HG03103 (cell line): ENCODE data around the gene NOL6.
"Not testable (repeated sequence)": the region's sequence is repeated elsewhere in the genome, so short reads cannot be mapped to it uniquely, and the experiment has no call there.

Experiments used
- ATAC-seq: cut with Tn5 transposase; IDR thresholded peaks from one replicate; pipeline ENCODE4 v1.9.1; 2021; ENCODE audit warnings: low read depth; ENCODE audit not compliant: unreplicated experiment

NOL6 gene

DNA sequence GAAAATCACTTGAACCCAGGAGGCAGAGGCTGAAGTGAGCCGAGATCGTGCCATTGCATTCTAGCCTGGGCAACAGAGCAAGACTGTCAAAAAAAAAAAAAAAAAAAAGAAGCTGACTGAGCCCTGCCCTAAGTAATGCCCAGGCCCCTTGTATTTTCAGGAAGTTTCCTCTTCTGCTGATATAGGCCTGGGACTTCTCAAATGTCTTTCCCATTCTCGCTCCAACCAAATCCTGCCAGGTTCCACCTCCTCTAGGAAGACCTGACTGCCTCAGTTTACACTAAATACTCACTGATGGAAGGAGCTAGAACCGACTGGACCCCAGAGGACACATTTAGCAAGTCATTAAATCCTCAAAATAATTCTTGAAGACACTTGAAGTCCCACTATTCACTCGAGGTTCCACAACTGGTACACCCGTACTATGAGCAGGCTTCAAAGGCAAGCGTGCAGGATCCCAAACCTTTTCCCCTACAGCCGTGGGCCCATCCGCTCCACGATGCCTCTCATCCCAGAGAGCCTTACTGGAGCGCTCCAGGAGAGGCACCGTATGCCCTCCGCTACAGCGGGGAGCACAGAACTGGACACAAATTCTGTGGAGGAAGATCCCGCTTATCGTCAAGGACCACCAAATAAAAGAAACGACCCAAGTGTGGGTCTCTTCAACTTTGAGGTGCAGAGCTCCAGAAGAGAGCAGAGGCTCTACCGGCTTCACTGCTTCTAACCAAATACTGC lies 676 bp downstream of the NOL6 start:
- no peak for ATAC-seq

DNA sequence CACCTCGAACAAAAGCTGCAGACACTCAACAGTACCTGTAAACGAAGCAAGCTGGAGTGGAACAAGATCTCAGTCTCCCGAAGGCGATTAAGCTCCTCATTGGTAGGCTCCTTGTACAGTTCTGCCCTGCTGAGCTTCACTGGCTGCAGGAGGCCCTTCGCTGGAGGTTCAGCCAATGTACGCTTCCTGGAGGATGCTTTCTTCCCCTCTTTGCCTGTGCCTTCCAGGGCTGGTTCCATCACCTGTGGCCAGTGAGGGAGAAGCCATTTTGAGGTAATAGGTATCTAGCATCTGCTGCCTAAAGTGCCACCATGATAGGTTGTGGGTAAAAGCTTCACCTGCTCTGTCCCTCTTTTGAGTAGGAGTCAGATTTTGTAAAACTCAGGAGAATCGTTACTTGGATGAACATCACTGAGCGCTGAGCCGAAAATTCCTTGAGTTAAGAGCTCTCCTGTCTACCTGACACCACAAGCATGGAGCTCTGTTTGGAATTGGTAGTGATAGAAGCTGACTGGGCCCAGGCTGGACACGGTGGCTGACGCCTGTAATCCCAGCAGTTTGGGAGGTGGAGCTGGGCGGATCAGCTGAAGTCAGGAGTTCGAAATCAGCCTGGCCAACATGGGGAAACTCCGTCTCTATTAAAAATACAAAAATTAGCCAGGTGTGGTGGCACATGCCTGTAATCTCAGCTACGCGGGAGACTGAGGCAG lies 1.4 kb downstream of the NOL6 start:
- ATAC-seq, result no peak

DNA sequence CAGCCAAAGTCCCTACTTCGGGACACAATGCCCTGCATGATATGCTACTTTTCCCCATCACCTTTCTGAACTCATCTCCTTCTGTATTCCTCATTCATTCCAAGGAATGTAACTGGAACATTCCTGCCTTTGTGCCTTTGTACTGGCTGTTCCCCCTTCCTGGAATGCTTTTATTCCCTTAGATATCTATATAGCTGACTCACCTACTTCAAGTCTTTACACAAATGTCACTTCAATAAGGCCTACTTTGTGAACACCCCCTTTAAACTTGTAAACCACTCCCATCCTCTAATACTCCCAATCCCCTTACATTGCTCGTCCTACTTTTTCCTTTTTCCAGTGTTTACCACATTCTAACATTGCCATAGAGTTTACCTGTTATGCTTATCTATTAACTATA lies 2.4 kb downstream of the NOL6 start:
- no peak for ATAC-seq

DNA sequence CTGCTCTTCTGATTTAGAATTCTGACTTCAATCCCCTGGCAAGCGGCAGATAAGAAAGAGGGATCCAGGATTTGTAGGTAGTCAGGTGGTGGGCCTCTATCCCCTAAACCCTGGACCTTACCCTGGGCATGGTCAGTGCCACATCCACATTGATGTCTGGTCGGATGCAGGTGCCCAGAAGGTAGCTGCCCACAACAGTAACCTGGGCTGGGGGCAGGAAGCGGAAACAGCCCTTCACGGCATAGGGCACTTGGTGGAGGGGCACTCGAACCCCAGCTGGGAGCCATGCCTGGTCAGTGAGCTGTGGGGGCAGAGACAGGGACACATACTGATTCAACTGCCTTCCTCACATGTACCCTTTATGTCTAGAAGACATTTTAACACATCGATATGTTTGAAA lies 3.8 kb downstream of the NOL6 start:
- ATAC-seq, result no peak

DNA sequence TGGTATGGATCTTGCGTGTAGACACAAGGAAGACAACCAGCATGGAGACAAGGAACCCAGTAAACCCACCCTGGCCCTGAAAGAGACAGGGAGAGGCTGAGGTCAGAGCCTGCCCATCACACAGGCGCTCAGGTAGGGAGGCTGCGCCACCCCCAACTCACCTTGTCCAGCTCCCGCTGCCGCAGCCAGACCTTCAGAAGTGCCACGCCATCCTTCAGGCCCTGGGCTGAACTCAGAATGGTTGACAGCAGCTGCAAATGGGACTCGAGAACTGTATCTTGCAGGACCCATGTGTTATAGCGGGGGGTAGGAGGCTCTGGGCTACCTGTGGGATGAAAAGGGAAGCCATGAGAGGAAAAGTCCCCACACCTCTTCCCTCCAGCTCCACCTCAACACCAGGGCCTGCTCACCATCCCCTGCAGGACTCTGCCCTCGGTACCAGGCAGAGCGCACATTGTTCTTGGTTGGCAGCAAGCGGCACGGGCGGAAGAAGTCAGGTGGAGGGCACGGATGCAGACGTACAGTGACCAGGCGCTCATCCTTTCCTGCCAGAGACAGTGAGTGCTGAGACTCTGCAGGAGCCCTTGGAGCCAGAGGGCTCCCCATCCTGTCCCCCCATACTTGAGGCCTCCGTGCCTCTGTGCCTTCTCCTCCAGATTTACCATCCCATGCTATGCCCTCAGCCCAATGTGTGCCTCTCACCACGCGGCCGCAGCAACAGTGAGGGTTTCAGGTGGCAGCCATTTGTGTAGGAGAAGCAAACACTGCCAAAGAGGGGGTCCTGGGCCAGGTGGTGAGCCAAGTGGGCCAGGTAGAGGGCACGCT lies 4.7 kb downstream of the NOL6 start:
- no peak for ATAC-seq

DNA sequence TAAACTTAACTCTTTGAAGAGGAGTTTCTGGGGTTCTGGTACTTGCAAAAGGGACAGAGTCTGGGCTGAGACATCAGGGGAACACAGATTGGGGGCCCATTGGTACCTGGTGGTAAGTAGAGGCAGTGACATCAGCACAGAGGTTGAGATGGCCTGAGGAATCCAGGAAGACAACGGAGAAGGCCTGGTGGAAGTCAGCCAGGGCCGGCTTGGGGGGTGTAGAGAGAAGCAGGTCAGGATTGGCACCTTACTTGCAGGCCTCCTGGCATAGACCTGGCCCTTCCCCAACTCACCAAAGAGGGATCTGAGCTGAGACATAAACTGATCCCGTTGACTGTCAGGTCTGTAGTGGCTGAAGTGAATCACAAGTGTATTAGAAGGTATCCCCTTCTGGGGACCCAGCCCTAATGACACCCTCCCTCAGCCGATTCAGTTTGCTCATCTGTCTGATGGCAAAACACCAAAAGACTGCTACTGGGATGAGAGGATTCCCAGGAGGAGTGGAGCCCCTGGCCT lies 5.5 kb downstream of the NOL6 start:
- no peak for ATAC-seq

DNA sequence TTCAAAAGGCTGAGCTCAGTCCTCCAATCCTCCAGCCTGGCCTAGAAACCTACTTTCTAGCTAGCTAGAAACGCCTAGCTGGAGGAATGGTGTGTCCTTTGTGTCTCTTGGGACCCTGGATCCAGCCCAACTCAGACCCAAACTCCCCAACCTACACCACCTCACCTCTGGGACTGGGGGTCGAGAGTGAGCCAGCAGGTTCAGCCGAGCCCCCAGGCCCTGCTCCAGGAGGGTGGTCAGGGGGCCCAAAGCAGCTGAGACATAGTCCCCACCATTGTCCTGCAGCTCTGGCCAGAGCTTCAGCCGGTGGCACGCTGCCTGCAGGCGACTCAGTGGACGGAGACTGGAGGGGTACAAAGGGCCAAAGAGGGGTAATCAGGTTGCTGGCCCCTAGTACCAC lies 6.2 kb downstream of the NOL6 start:
- ATAC-seq, result no peak

DNA sequence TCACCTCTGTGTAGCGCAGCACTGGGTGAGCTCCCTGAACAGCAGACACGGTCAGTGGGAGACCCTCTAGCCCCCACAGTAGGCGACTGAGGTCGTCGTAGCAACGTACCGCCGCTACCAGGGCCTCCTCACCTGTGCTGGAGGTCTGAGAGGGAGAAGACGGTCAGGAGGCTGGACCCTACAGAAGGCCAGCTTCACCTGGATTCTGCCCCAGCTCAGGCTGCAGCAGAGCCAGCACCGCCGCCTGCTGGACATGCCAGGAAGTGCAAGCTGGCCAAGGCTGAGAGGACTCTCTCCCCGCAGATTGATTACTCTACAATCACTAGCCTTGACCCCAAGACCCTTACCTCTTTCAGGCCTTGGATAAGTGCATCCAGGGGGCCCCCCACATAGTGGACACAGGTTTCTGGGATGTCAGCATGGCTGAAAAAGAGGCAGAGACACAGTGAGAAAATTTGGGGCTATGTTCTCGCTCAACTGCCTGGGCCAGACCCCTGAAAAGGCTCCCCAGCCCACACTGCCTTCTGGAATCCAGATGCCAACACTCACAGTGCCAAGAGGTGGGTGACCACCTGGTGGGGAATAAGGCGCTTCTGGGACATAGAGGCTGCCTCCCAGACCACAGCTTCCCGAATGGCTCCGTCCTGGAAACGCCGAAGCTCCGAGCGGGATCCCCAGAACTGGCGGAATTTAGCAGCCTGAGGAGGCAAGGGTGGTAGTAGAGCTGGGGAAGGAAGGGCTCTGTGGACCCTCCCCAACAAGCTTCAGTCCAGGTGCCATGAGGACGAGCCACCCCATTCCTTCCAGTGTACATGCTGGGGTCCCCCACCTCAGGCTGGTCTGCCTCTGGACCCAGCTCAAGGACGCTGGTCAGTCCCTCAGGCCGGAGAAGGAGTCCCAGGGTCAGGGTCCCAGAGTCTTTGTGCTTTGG lies 6.9 kb downstream of the NOL6 start:
- ATAC-seq, result no peak

DNA sequence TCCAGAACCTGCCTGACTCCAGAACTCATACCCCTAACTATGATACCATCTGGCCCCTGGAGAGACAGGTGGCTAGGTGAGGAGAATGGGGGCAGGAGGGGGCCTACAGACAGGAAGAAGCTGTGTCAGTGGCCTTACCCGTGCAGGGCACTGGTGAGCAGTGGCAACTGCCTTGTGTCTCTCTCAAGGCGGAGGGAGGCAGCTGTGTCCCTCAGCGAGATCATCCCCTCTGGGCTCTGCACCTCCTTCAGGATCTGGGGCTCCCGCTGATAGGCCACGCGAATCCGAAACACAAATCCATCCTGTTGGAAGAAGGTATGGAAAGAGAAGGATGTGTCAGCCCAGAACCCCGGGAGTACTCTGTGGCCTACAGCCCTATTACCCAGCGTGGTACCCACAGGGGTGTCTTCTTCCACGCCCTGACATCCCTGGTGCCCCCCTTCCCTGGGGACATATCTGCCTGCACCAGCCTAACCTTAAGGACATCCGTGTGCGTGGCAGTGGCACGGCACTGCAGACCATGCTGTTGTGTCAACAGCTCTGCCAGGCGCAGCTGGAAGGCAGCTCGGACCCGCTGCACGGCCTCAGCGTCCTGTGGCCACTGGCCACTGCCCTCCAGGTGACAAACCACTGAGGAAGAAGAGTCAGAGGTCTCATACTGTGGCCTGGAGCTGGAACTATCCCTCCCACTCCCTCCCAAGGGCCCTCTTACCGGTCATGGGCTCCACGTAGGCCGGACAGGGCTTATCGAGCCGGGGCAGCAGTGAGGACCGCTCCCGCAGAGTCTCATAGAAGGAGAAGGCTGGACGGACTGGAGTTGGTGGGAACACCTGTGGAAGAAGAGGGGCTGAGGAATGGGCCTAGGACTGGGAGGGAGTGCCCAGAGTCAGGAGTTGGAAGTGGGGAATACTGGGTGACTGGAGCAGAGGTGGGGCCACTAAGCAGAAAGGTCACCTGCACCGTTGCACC lies 7.8 kb downstream of the NOL6 start:
- no peak for ATAC-seq

DNA sequence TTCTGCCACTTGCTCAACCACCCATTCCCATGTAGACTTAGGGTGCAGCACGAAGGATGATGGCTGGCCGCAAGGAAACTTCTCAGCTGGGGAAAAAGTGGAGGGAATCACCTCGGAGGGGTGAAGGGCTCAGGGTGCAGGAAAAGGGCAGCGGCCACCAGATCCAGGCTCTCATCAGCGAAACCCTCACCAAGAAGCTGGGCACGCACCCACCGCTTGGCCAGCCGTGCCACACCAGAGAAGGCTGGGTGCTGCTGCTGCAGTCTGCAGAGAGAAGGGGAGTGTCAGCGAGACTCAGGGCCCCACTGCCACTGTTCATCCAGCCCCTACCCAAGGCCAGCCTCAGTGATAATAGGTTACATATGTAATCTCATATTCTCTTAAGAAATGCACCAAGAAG lies 8.6 kb downstream of the NOL6 start:
- no peak for ATAC-seq

DNA sequence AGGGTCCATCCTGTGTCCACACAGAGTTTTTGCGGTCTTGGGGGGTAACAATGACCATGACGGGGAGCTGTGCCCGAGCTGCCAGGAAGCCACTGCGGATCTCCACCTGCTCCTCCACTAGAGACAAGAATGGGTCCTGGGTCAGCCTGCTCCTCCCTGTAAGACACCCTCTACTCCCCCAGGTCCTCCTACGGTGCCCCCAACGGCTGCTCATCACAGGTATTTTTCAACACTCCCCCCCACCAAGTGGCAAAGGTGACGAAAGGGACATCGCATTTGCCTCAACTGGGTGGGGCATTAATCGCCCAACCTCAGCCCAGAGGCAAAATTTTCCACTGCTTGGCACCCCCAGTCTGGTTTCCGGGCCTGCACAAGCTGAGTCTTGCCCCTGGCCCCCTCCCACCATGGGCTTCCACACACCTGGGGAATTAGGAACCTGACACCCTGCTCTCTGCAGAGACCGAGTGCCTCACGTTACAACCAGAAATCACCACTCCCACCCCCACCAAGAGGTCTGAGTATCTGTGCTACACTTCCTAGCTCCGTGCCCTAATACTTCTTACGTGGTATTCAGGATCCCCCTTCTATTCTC lies 9.6 kb downstream of the NOL6 start:
- ATAC-seq, result no peak

DNA sequence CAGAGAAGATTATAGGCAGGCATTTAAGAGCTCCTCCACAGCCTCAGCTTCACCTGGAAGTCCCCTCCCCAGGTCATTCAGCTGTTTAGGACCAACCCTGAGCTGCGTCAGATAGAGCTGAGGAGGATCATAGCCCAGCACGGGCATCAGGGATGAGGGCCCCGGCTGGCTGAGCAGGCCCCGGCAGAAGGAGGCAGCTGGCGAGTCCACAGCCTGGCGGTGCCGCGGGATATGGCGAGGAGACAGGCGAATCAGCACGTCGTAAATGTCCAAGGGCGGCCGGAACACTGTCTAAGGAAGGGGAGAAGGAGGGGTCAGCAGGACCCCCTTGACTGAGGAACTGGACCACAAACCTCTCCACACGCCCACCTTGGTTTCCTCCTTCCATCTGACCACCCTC lies 10.6 kb downstream of the NOL6 start:
- ATAC-seq, result no peak

DNA sequence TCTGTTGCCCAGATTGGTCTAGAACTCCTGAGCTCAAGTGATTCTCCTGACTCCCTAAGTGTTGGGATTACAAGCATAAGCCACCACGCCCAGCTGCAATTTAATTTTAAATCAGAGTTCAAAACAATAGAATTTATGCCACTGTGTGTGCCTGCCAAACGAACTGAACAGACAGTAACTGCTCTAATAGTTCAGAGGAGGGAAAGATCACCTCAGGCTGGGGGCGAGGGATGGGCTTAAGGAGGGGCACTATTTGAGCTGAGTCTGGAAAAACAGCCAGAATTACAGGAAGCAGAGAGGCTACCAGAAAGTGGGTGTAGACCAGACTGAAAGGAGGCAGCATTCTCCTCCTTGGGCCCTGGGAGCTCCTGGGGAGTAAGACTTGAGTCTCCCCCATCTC lies 12.2 kb downstream of the NOL6 start:
- no peak for ATAC-seq

DNA sequence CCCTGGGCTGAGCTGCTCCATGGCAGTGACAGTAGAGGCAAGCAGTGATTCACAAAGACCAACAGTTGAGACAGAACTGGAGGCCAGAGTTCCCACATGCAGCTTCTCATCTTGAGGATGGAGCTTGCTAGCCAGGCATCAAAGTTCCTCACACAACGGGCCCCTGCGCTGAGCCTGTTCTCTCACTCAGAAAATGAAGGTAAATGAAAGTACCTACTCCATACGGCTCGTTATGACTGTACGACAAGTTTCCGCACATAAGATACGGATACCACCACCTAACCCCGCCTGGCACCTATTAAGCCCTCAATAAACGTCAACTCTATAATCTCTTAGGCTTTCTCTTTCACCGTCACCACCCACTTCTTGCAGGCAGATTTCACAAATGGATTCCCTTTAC lies 12.9 kb downstream of the NOL6 start:
- no peak for ATAC-seq

DNA sequence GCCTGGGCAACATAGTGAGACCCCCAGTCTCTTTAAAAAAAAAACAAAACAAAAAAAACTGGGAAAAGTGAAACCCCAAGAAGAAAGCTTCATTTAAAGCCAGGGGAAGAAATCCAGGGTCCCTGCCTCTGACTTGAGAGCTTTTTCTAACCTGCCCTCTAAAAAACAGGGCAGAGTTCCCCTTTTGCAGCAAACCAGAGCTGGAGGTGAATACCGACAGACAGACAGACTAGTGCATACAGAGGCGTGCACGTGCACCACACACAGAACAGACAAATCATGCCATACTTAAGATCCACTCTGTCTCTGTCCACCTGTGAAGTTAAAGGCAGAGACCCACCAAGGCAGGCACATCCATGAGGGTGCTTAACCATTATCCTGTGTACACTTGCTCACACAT lies 14.6 kb downstream of the NOL6 start:
- no peak for ATAC-seq

DNA sequence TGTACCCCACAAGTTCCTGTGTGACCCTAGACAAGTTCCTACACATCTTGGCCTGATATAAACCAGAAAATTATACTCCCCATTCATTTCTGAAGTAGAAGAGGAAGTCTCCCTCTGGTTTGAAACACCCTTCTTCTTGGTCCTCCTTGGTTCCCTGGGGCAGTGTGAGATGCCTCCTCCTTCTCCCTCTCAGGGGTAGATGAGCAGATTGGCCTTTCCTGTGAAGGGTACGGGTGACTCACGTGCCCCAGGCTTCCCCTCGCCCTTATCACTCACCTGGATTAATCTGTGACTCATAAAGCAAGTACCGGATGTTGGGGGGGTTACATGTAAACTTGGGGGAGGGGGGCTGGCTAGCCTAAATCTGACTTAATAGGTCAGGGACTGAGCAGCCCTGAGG lies 15.3 kb downstream of the NOL6 start:
- ATAC-seq, result no peak

DNA sequence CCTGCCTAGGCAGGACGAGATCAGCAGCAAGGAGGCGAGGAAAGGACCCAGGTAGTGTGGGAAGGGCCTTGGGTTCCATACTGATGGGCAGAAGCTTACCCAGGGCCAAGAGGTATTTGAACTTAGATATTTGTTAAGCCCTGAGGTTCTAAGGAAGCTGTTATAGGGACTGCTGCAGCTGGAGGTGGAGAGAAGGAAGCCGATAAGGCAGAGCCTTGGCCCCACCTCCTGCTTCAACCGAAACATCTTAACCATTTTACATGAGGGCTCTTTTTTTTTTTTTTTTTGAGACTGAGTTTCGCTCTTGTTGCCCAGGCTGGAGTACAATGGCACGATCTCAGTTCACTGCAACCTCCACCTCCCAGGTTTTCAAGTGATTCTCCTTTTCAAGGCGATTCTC lies 17.8 kb downstream of the NOL6 start:
- ATAC-seq, result no peak

DNA sequence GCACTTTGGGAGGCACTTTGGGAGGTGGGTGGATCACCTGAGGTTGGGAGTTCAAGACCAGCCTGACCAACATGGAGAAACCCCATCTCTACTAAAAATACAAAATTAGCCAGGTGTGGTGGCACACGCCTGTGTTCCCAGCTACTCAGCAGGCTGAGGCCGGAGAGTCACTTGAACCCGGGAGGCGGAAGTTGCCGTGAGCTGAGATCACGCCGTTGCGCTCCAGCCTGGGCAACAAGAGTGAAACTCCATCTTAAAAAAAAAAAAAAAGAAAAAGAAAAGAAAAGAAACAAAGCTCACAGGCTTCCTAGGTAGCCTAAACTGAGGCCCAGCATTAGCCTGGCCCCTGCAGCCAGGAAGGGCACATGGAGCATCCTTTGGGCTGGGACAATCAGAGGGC lies 18.3 kb downstream of the NOL6 start:
- ATAC-seq, result not testable (repeated sequence)

DNA sequence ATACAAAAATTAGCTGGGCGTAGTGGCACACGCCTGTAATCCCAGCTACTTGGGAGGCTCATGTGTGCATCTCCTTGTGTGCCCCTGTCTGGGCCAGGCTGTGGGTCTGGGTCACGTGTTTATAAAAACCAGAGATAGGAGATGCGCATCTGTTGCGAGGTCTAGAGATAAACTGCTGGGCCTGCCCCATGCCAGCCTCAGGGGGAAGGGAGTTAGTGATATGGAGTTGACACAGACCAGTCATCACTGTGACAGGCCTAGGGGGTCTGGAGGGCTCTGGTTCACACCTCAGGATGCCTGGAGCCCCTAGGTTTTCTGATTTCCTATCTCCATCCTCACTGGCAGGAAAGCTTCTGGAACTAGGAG lies 19.1 kb downstream of the NOL6 start:
- ATAC-seq, result not testable (repeated sequence)
